ENCODE measurements around the gene TAF4.

Gene TAF4

DNA sequence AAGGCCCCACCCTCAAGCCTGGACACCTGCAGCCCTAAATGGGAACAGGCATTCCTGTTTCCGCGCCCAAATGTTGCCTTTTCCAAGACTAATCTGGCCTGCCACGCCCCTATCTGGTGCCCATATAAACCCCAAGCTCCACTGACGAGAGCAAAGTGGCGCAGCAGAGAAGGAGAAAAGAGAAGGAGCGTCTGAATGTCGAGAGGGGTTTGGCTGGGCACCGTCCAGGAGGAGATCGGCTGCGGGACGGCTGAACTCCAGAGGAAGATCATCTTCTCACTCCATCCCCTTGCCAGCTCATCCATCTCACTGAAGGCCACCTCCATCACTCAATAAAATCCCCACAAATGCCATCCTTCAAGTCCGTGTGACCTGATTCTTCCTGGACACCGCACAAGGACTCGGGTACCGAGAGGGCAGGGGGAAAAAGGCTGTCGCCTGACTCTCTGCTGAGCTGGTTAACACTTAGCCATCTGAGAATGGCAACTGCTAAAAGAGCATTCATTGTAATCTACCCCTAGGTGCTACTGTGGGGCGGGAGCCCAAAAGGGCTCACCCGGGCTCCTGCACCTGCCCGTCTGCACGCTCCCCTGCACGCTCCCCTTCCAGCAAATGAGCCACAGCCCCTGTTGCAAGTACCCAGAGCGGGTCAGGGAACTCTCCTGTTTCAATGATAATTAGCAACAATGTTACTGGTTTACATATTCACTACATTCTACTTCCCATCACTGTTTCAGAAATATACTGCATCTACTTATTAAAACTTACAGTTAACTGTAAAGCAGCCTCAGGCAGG, 23.5 kb downstream of the TAF4 start:
- H3K4me3 ChIP-seq (ENCODE audit: low read length), result no peak overlapping the region
- DNase-seq (ENCODE audit: low read depth), result no peak
- TF ChIP-seq, protein P1, sequence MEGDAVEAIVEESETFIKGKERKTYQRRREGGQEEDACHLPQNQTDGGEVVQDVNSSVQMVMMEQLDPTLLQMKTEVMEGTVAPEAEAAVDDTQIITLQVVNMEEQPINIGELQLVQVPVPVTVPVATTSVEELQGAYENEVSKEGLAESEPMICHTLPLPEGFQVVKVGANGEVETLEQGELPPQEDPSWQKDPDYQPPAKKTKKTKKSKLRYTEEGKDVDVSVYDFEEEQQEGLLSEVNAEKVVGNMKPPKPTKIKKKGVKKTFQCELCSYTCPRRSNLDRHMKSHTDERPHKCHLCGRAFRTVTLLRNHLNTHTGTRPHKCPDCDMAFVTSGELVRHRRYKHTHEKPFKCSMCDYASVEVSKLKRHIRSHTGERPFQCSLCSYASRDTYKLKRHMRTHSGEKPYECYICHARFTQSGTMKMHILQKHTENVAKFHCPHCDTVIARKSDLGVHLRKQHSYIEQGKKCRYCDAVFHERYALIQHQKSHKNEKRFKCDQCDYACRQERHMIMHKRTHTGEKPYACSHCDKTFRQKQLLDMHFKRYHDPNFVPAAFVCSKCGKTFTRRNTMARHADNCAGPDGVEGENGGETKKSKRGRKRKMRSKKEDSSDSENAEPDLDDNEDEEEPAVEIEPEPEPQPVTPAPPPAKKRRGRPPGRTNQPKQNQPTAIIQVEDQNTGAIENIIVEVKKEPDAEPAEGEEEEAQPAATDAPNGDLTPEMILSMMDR (IDR thresholded peaks at IDR 0.05; ENCODE audit: insufficient read depth, low read depth, low read length, missing control alignments), result no peak

DNA sequence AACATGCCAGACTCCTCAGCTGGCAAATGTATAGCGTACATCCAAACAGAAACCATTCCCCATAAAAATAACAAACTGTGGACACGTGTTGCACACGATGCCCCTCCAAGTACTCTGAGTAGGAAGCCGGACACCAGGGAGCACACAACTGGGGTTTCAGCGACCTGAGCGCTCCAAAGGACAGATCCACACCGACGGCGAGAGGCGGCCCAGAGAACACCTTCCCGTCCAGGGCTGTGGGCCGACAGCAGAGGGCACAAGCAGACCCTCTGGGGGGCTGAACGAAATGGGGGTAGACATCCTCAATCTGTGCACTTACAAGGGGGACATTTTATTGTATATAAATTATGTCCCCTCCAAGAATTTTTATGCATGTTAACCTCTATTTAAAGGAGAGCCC, 24.7 kb downstream of the TAF4 start:
- H3K4me3 ChIP-seq (ENCODE audit: low read length), result no peak overlapping the region
- no peak for DNase-seq (ENCODE audit: low read depth)
- TF ChIP-seq, protein P1 (IDR thresholded peaks at IDR 0.05; ENCODE audit: insufficient read depth, low read depth, low read length, missing control alignments), result no peak

- DNase-seq (ENCODE audit: low read depth), result no peak
- H3K4me3 ChIP-seq (ENCODE audit: low read length), result no peak overlapping the region
- TF ChIP-seq, protein P1 (IDR thresholded peaks at IDR 0.05; ENCODE audit: insufficient read depth, low read depth, low read length, missing control alignments), result no peak
Measured at GRCh38 chr20:62040381-62040922, 25.2 kb downstream of the TAF4 start.

GRCh38 chr20:62039738-62040137, 25.9 kb downstream of the TAF4 start:
- DNase-seq (ENCODE audit: low read depth), result no peak
- TF ChIP-seq, protein P1 (IDR thresholded peaks at IDR 0.05; ENCODE audit: insufficient read depth, low read depth, low read length, missing control alignments), result no peak
- H3K4me3 ChIP-seq (ENCODE audit: low read length), result no peak overlapping the region

- no peak for DNase-seq (ENCODE audit: low read depth)
- TF ChIP-seq, protein P1 (IDR thresholded peaks at IDR 0.05; ENCODE audit: insufficient read depth, low read depth, low read length, missing control alignments), result no peak
- no peak overlapping the region for H3K4me3 ChIP-seq (ENCODE audit: low read length)
Measured at GRCh38 chr20:62032609-62033368, 32.9 kb downstream of the TAF4 start.

GRCh38 chr20:62031462-62032092, 34.1 kb downstream of the TAF4 start:
- no peak overlapping the region for H3K4me3 ChIP-seq (ENCODE audit: low read length)
- no peak for DNase-seq (ENCODE audit: low read depth)
- TF ChIP-seq, protein P1 (IDR thresholded peaks at IDR 0.05; ENCODE audit: insufficient read depth, low read depth, low read length, missing control alignments), result no peak

All from epithelial cell of esophagus (primary cell).